ENCODE measurements around the gene SPRED1. TPM values are rescaled to one million over a fixed set of nuclear protein-coding genes. Genes with fewer than 3 reads are reported as not detected.

SPRED1 gene
- total RNA-seq, 1 donor from 2014 or later: 29.8 TPM

- no peak for TF ChIP-seq CTCF (IDR thresholded peaks at IDR 0.05)
- H3K4me3 Mint-ChIP-seq (ENCODE audit: unreplicated experiment): no peak overlapping the region
- no peak for DNase-seq (ENCODE audit: low spot score)
- no peak overlapping the region for H3K27ac Mint-ChIP-seq (ENCODE audit: unreplicated experiment)
- H3K27me3 Mint-ChIP-seq (ENCODE audit: low read depth): no peaks in the 10 kb centered on the region
- H3K4me1 Mint-ChIP-seq (ENCODE audit: low read depth): peaks cover 22% of the 10 kb centered on the region
- no peaks in the 10 kb centered on the region for H3K36me3 Mint-ChIP-seq (ENCODE audit: low read depth)
- peaks cover 6% of the 10 kb centered on the region for H3K9me3 Mint-ChIP-seq (ENCODE audit: low read depth)
Measured at GRCh38 chr15:38376081-38376480, 123.4 kb downstream of the SPRED1 start.

- Mint-ChIP-seq H3K36me3 (ENCODE audit: low read depth) (no peaks in the 10 kb centered on the region), H3K4me3 (ENCODE audit: unreplicated experiment) (no peak overlapping the region), H3K27ac (ENCODE audit: unreplicated experiment) (peak overlapping the region; percentile 92), H3K4me1 (ENCODE audit: low read depth) (peaks cover 22% of the 10 kb centered on the region), H3K9me3 (ENCODE audit: low read depth) (peaks cover 6% of the 10 kb centered on the region), H3K27me3 (ENCODE audit: low read depth) (no peaks in the 10 kb centered on the region)
- no peak for TF ChIP-seq CTCF (IDR thresholded peaks at IDR 0.05)
- no peak for DNase-seq (ENCODE audit: low spot score)
Measured at GRCh38 chr15:38377636-38378035, 125.0 kb downstream of the SPRED1 start.

- Mint-ChIP-seq H3K9me3 (ENCODE audit: low read depth) (peaks cover 3% of the 10 kb centered on the region), H3K4me1 (ENCODE audit: low read depth) (peaks cover 18% of the 10 kb centered on the region)
- no peak for DNase-seq (ENCODE audit: low spot score)
Measured at GRCh38 chr15:38378161-38378560, 125.5 kb downstream of the SPRED1 start.

GRCh38 chr15:38389924-38390542, 137.4 kb downstream of the SPRED1 start:
- H3K9me3 Mint-ChIP-seq (ENCODE audit: low read depth): peaks cover 6% of the 10 kb centered on the region
- no peak overlapping the region for H3K4me3 Mint-ChIP-seq (ENCODE audit: unreplicated experiment)
- H3K27ac Mint-ChIP-seq (ENCODE audit: unreplicated experiment): no peak overlapping the region
- H3K4me1 Mint-ChIP-seq (ENCODE audit: low read depth): peaks cover 4% of the 10 kb centered on the region
- peaks cover 1% of the 10 kb centered on the region for H3K36me3 Mint-ChIP-seq (ENCODE audit: low read depth)
- H3K27me3 Mint-ChIP-seq (ENCODE audit: low read depth): no peaks in the 10 kb centered on the region
- TF ChIP-seq CTCF (IDR thresholded peaks at IDR 0.05): peak; percentile 87
- no peak for DNase-seq (ENCODE audit: low spot score)

More at GRCh38 chr15:38378161-38378560, 125.5 kb downstream of the SPRED1 start:
- Mint-ChIP-seq H3K27me3 (ENCODE audit: low read depth) (no peaks in the 10 kb centered on the region), H3K36me3 (ENCODE audit: low read depth) (no peaks in the 10 kb centered on the region), H3K27ac (ENCODE audit: unreplicated experiment) (peak overlapping the region; percentile 92), H3K4me3 (ENCODE audit: unreplicated experiment) (peak overlapping the region; percentile 46)
- TF ChIP-seq CTCF (IDR thresholded peaks at IDR 0.05): no peak

- TF ChIP-seq CTCF (IDR thresholded peaks at IDR 0.05): no peak
- H3K36me3 Mint-ChIP-seq (ENCODE audit: low read depth): peaks cover 1% of the 10 kb centered on the region
- no peaks in the 10 kb centered on the region for H3K27me3 Mint-ChIP-seq (ENCODE audit: low read depth)
- peaks cover 3% of the 10 kb centered on the region for H3K4me1 Mint-ChIP-seq (ENCODE audit: low read depth)
- peaks cover 3% of the 10 kb centered on the region for H3K9me3 Mint-ChIP-seq (ENCODE audit: low read depth)
- DNase-seq (ENCODE audit: low spot score): no peak
- no peak overlapping the region for H3K27ac Mint-ChIP-seq (ENCODE audit: unreplicated experiment)
- no peak overlapping the region for H3K4me3 Mint-ChIP-seq (ENCODE audit: unreplicated experiment)
Measured at GRCh38 chr15:38391191-38391590, 138.6 kb downstream of the SPRED1 start.

All from chondrocyte (in vitro differentiated cells).